K562 (cell line): ENCODE results near the gene CD6.

ENCODE experiments used
- CBX5 ChIP-seq: IDR thresholded peaks from 2 replicates; pipeline ENCODE4 v1.6.1; 2014; ENCODE audit warnings: low read depth, borderline replicate concordance
- CEBPB ChIP-seq: fragments of 450-650 bp; IDR thresholded peaks from 2 replicates; pipeline ENCODE4 v1.6.1; 2016; ENCODE audit warnings: missing genetic modification characterization, missing compliant biosample characterization
- GATA2 ChIP-seq: sonication (generic); formaldehyde crosslinking; IDR thresholded peaks from 2 replicates; pipeline ENCODE4 v1.4.0; 2020; ENCODE audit warnings: mild to moderate bottlenecking, missing genetic modification reagents
- MTA1 ChIP-seq: fragments of 450-650 bp; IDR thresholded peaks from 2 replicates; pipeline ENCODE4 v1.6.1; 2017; ENCODE audit warnings: borderline replicate concordance
- POLR2A ChIP-seq: fragments of 450-650 bp; conservative IDR thresholded peaks from 2 replicates; pipeline ENCODE4 v1.6.1; 2016
- ZNF699 ChIP-seq: fragments of 250-450 bp; sonication (Bioruptor Pico); IDR thresholded peaks from 2 replicates; pipeline ENCODE4 v1.8.0; 2021; ENCODE audit warnings: mild to moderate bottlenecking, moderate library complexity; ENCODE audit not compliant: insufficient replicate concordance
- ZNF717 ChIP-seq: fragments of 250-450 bp; sonication (Bioruptor Pico); IDR thresholded peaks from 2 replicates; pipeline ENCODE4 v1.5.0; 2021
- TF ChIP-seq, protein P1 (sequence below): fragments of 250-450 bp; sonication (Bioruptor Pico); IDR thresholded peaks from 2 replicates; pipeline ENCODE4 v1.8.0; 2021; ENCODE audit warnings: moderate library complexity, mild to moderate bottlenecking, inconsistent platforms
- TF ChIP-seq, protein P2 (sequence below): sonication (generic); formaldehyde crosslinking; IDR thresholded peaks from 2 replicates; pipeline ENCODE4 v1.8.0; 2022; ENCODE audit warnings: mild to moderate bottlenecking, missing genetic modification reagents
- TF ChIP-seq, protein P3 (sequence below), 3 experiments: IDR thresholded peaks in 2 of 3; conservative IDR thresholded peaks in 1 of 3; 2 replicates each; pipeline ENCODE4 v1.5.1; 2011 to 2012; ENCODE audit warnings: low read length in 3 of 3, mild to moderate bottlenecking in 3 of 3, control low read depth in 2 of 3, improper control_type of control experiment in 1 of 3, inconsistent platforms in 1 of 3, low read depth in 1 of 3, mixed read lengths in 1 of 3, moderate library complexity in 1 of 3; ENCODE audit not compliant: insufficient read depth in 2 of 3

DNA sequence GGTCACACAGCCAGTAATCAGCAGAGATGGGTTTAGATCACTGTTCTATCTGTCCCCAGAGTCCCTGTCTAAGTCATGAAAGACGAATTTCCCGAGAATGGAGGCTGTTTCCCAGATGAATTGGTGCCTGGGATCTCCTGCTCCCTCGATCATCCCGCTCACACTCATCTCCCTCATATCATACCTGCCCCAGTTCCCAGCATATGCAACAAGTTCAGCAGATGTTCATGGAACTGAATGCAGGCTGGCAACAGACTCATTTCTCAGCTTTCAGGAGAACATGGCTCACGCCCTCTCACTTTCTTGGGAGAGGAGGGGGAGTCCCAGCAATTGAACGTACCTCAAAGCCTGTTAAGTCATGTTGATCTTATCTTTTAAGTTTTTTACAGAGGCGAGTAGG lies 22.1 kb downstream of the CD6 start:
- TF ChIP-seq ZNF699 (CRISPR knock-in tag) = no peak
- TF ChIP-seq CEBPB = no peak
- no peak for TF ChIP-seq GATA2 (CRISPR knock-in tag)
- TF ChIP-seq, protein P1, sequence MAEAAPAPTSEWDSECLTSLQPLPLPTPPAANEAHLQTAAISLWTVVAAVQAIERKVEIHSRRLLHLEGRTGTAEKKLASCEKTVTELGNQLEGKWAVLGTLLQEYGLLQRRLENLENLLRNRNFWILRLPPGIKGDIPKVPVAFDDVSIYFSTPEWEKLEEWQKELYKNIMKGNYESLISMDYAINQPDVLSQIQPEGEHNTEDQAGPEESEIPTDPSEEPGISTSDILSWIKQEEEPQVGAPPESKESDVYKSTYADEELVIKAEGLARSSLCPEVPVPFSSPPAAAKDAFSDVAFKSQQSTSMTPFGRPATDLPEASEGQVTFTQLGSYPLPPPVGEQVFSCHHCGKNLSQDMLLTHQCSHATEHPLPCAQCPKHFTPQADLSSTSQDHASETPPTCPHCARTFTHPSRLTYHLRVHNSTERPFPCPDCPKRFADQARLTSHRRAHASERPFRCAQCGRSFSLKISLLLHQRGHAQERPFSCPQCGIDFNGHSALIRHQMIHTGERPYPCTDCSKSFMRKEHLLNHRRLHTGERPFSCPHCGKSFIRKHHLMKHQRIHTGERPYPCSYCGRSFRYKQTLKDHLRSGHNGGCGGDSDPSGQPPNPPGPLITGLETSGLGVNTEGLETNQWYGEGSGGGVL = no peak
- TF ChIP-seq ZNF717 (CRISPR knock-in tag) = no peak
- TF ChIP-seq CBX5 = no peak
- TF ChIP-seq, protein P2, sequence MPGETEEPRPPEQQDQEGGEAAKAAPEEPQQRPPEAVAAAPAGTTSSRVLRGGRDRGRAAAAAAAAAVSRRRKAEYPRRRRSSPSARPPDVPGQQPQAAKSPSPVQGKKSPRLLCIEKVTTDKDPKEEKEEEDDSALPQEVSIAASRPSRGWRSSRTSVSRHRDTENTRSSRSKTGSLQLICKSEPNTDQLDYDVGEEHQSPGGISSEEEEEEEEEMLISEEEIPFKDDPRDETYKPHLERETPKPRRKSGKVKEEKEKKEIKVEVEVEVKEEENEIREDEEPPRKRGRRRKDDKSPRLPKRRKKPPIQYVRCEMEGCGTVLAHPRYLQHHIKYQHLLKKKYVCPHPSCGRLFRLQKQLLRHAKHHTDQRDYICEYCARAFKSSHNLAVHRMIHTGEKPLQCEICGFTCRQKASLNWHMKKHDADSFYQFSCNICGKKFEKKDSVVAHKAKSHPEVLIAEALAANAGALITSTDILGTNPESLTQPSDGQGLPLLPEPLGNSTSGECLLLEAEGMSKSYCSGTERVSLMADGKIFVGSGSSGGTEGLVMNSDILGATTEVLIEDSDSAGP (CRISPR knock-in tag) = no peak
- TF ChIP-seq, protein P3, sequence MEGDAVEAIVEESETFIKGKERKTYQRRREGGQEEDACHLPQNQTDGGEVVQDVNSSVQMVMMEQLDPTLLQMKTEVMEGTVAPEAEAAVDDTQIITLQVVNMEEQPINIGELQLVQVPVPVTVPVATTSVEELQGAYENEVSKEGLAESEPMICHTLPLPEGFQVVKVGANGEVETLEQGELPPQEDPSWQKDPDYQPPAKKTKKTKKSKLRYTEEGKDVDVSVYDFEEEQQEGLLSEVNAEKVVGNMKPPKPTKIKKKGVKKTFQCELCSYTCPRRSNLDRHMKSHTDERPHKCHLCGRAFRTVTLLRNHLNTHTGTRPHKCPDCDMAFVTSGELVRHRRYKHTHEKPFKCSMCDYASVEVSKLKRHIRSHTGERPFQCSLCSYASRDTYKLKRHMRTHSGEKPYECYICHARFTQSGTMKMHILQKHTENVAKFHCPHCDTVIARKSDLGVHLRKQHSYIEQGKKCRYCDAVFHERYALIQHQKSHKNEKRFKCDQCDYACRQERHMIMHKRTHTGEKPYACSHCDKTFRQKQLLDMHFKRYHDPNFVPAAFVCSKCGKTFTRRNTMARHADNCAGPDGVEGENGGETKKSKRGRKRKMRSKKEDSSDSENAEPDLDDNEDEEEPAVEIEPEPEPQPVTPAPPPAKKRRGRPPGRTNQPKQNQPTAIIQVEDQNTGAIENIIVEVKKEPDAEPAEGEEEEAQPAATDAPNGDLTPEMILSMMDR (IDR thresholded peaks at IDR 0.05 in 2 of 3, conservative IDR thresholded peaks at IDR 0.05 in 1 of 3; ENCODE audit: insufficient read depth in 2 of 3, low read depth in 1 of 3, low read length in 3 of 3) = no peak
- no peak for TF ChIP-seq POLR2A
- TF ChIP-seq MTA1 = no peak
